Activated CD4-positive, alpha-beta memory T cell treated with anti-CD3 and anti-CD28 coated beads, Interleukin-2, amount 10 ng/mL, durations not matched to agents 7 days and 5 days (primary cell): ENCODE data around the gene MYH3. TPM values are rescaled to one million over a fixed set of nuclear protein-coding genes. Genes with fewer than 3 reads are reported as not detected.

Experiments used
- CTCF ChIA-PET: fragments of 350-600 bp; sonication (Branson Sonifier 250); formaldehyde crosslinking; loops from one replicate; lab custom pipeline; 2021; ENCODE audit warnings: antibody characterized with exemption, inconsistent platforms; lab: Charles Lee
- POLR2A ChIA-PET: fragments of 350-600 bp; sonication (Branson Sonifier 250); formaldehyde crosslinking; loops from one replicate; lab custom pipeline; 2021; ENCODE audit warnings: antibody characterized with exemption; lab: Charles Lee
- DNase-seq: peaks from one replicate; pipeline ENCODE4 v3.0.0-alpha.2; 2020
- H3K27ac Mint-ChIP-seq: one replicate; pipeline ENCODE4 v1.8.0; 2021; ENCODE audit warnings: mild to moderate bottlenecking, mixed read lengths
- H3K27me3 Mint-ChIP-seq: one replicate; pipeline ENCODE4 v1.8.0; 2021; ENCODE audit warnings: mixed read lengths
- H3K36me3 Mint-ChIP-seq: one replicate; pipeline ENCODE4 v1.8.0; 2021; ENCODE audit warnings: low read depth, mixed read lengths
- H3K4me1 Mint-ChIP-seq: one replicate; pipeline ENCODE4 v1.8.0; 2021; ENCODE audit warnings: mixed read lengths
- H3K4me3 Mint-ChIP-seq: one replicate; pipeline ENCODE4 v1.8.0; 2021; ENCODE audit warnings: mild to moderate bottlenecking, mixed read lengths
- H3K9me3 Mint-ChIP-seq: one replicate; pipeline ENCODE4 v1.8.0; 2021; ENCODE audit warnings: mixed read lengths
- total RNA-seq, 2 experiments: library from RNA; stranded (reverse); gene quantifications; one replicate each; pipeline ENCODE4 v1.2.3, GENCODE V29; 2021

The MYH3 gene
- total RNA-seq, 2 experiments from 2014 or later: 2.5 to 3.0 TPM

DNA sequence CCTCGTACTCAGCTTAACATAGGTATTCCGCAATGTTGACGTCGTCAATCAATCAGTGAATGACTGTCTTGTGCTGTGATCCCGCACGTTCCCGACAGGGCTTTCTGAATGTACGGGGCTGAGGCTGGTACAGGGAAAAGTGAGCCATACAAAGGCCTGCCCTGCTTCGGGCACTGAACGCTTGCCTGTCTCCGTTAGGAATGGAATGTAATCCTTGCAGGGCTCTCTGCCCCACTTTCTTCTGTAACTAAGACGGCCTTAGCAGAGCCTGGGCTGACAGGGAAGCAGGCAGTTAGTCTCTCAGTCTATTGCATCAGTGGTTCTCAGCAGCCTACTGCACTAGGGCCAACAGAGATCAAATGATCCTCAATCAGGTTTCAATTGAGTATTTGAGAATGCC is 16.2 kb upstream of the MYH3 start:
- Mint-ChIP-seq H3K4me1 (no peaks in the 10 kb centered on the region), H3K27me3 (no peaks in the 10 kb centered on the region), H3K27ac (no peak overlapping the region), H3K4me3 (no peak overlapping the region), H3K9me3 (no peaks in the 10 kb centered on the region), H3K36me3 (peaks cover 6% of the 10 kb centered on the region)
- no peak for DNase-seq
- CTCF ChIA-PET: no interaction called here
- POLR2A ChIA-PET: no interaction called here

- no peaks in the 10 kb centered on the region for H3K27me3 Mint-ChIP-seq
- H3K4me1 Mint-ChIP-seq: no peaks in the 10 kb centered on the region
- H3K9me3 Mint-ChIP-seq: no peaks in the 10 kb centered on the region
- CTCF ChIA-PET: no interaction called here
- H3K4me3 Mint-ChIP-seq: no peak overlapping the region
- no peaks in the 10 kb centered on the region for H3K36me3 Mint-ChIP-seq
- no peak for DNase-seq
- POLR2A ChIA-PET: no interaction called here
- no peak overlapping the region for H3K27ac Mint-ChIP-seq
Measured at GRCh38 chr17:10668775-10669174, 11.7 kb upstream of the MYH3 start.

GRCh38 chr17:10666906-10667305 is 9.8 kb upstream of the MYH3 start:
- Mint-ChIP-seq H3K4me3 (no peak overlapping the region), H3K4me1 (no peaks in the 10 kb centered on the region), H3K27ac (no peak overlapping the region), H3K9me3 (no peaks in the 10 kb centered on the region), H3K27me3 (no peaks in the 10 kb centered on the region), H3K36me3 (no peaks in the 10 kb centered on the region)
- DNase-seq: no peak
- CTCF ChIA-PET: interaction anchor here (0.7 kb wide), 1 partner anchor 45 kb away, joined by 3 read pairs; no protein-coding TSS in a partner anchor
- POLR2A ChIA-PET: no interaction called here

DNA sequence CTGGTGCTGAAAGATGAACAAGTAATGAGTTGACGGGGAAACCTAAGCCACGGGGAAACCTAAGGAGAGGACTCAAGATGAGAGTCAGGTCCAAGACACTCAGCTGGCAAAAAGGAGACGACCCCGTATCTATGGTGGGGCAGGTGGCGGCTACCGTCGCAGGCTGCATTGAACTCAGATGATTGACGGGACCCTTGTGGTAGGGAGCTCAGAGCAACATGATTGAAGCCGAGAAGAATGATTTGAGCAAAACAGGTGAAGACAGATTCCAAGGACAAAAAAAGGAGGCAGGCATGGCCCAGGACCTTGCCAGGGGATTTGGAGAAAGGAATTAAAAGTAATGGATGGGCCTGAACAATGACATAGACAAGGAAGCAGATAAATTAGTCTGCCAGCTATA is 7.5 kb upstream of the MYH3 start:
- ChIA-PET CTCF (interaction anchor here (1.2 to 2.5 kb wide), 2 partner anchors 18 to 35 kb away, joined by 3 to 6 read pairs; no protein-coding TSS in a partner anchor), POLR2A (interaction anchor here (1.6 kb wide), 1 partner anchor 10 kb away, joined by 3 read pairs; no protein-coding TSS in a partner anchor)
- H3K36me3 Mint-ChIP-seq: no peaks in the 10 kb centered on the region
- H3K27me3 Mint-ChIP-seq: no peaks in the 10 kb centered on the region
- no peak overlapping the region for H3K27ac Mint-ChIP-seq
- H3K9me3 Mint-ChIP-seq: no peaks in the 10 kb centered on the region
- no peak overlapping the region for H3K4me3 Mint-ChIP-seq
- H3K4me1 Mint-ChIP-seq: no peaks in the 10 kb centered on the region
- no peak for DNase-seq

DNA sequence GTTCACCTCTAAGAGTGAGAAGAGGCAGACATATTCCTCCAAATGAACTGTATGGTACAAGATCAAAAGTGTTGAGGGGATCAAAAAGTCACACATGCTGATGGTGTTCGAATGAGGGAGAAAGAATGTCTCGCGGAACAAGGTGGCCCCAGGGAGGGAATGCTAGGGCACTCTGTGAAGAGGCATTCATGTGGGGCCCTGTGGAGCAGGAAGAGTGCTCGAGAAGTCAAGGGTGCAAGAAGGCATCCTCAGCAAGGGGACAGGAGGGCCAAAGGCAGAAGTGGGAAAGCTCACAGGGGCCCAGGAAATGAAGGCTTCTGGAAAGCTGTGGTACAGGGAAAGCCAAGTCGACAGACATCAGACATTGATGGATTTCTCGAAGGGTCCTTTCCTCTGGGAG is 6.1 kb upstream of the MYH3 start:
- DNase-seq: no peak
- H3K9me3 Mint-ChIP-seq: no peaks in the 10 kb centered on the region
- H3K4me1 Mint-ChIP-seq: no peaks in the 10 kb centered on the region
- H3K36me3 Mint-ChIP-seq: no peaks in the 10 kb centered on the region
- H3K27ac Mint-ChIP-seq: no peak overlapping the region
- CTCF ChIA-PET: interaction anchor here (2.5 kb wide), 1 partner anchor 17 kb away, joined by 6 read pairs; no protein-coding TSS in a partner anchor
- H3K27me3 Mint-ChIP-seq: no peaks in the 10 kb centered on the region
- POLR2A ChIA-PET: interaction anchor here (1.6 kb wide), 1 partner anchor 11 kb away, joined by 3 read pairs; no protein-coding TSS in a partner anchor
- H3K4me3 Mint-ChIP-seq: no peak overlapping the region

GRCh38 chr17:10661437-10661836 is 4.3 kb upstream of the MYH3 start:
- ChIA-PET POLR2A (no interaction called here), CTCF (interaction anchor here (1.0 kb wide), 1 partner anchor 14 kb away, joined by 3 read pairs; no protein-coding TSS in a partner anchor)
- Mint-ChIP-seq H3K4me1 (no peaks in the 10 kb centered on the region), H3K4me3 (no peak overlapping the region), H3K36me3 (no peaks in the 10 kb centered on the region), H3K9me3 (no peaks in the 10 kb centered on the region), H3K27me3 (no peaks in the 10 kb centered on the region), H3K27ac (no peak overlapping the region)
- DNase-seq: no peak

DNA sequence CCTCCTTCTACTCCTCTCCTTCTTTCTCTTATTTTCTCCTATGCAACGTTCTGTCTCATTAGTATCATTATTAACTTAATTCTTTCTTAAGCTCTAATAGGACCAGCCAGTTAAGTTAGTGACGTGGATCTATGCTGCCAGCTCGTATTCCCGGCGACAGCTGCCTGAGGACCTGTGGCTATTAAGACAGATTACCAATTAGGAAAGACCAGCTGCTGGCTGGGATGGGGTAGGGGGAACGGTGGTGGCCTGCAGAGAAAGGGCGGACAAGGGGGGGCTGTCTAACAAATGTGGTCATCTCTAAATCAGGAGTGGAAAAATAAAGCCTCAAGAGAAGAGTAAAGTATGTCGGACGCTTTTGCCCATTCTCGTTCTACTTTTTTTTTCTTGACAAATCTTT is 770 bp upstream of the MYH3 start:
- ChIA-PET POLR2A (no interaction called here), CTCF (no interaction called here)
- Mint-ChIP-seq H3K36me3 (no peaks in the 10 kb centered on the region), H3K27me3 (no peaks in the 10 kb centered on the region), H3K9me3 (no peaks in the 10 kb centered on the region), H3K27ac (no peak overlapping the region), H3K4me3 (no peak overlapping the region), H3K4me1 (peaks cover 6% of the 10 kb centered on the region)
- DNase-seq: no peak

GRCh38 chr17:10653987-10654386 is 3.1 kb downstream of the MYH3 start:
- Mint-ChIP-seq H3K4me3 (no peak overlapping the region), H3K27ac (no peak overlapping the region), H3K4me1 (peaks cover 8% of the 10 kb centered on the region), H3K9me3 (no peaks in the 10 kb centered on the region), H3K27me3 (no peaks in the 10 kb centered on the region), H3K36me3 (no peaks in the 10 kb centered on the region)
- CTCF ChIA-PET: interaction anchor here (0.6 kb wide), 1 partner anchor 23 kb away, joined by 3 read pairs; no protein-coding TSS in a partner anchor
- DNase-seq: no peak
- POLR2A ChIA-PET: interaction anchor here (1.1 kb wide), 1 partner anchor 44 kb away, joined by 3 read pairs; the partner anchor contains the start of genes ADPRM and SCO1

DNA sequence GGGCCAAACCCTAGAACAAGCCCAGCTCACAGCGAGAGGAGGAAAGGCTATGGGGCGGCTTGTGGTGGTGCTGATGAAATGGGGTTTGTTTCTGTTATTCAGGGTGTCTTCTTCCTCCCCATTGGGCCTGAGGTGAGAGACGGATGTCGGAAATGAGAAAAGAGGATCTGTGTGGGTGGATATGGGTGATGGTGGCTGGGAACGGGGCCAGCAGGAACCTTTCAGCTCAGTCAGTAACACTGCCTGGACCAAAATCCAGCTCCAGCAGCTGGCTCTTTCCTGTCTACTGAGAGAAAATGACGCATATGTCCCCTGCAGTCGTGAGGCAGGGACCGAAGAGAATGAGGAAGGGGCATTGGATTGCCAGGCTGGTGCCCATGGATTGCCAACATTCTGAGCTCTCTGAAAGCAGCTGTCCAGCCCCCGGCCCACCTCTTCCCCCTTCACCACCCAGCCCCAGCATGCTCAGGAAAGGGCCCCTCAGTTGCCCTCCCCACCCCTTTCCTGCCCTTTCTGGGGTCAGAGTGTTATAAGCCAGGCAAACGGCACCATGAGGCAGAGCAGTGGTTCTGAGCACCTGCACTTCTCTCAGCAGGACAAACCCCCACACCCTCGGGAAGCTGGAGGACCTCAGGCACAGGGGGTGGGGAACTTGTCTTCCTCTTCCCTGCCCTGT is 4.0 kb downstream of the MYH3 start:
- DNase-seq: no peak
- CTCF ChIA-PET: interaction anchor here (1.2 kb wide), 1 partner anchor 46 kb away, joined by 3 read pairs; no protein-coding TSS in a partner anchor
- H3K9me3 Mint-ChIP-seq: no peaks in the 10 kb centered on the region
- POLR2A ChIA-PET: interaction anchor here (1.1 kb wide), 1 partner anchor 44 kb away, joined by 3 read pairs; the partner anchor contains the start of genes ADPRM and SCO1
- peaks cover 8% of the 10 kb centered on the region for H3K4me1 Mint-ChIP-seq
- no peak overlapping the region for H3K4me3 Mint-ChIP-seq
- no peaks in the 10 kb centered on the region for H3K27me3 Mint-ChIP-seq
- no peak overlapping the region for H3K27ac Mint-ChIP-seq
- H3K36me3 Mint-ChIP-seq: no peaks in the 10 kb centered on the region

GRCh38 chr17:10651927-10652326 is 5.2 kb downstream of the MYH3 start:
- no peak overlapping the region for H3K27ac Mint-ChIP-seq
- ChIA-PET POLR2A (no interaction called here), CTCF (no interaction called here)
- peaks cover 8% of the 10 kb centered on the region for H3K4me1 Mint-ChIP-seq
- DNase-seq: no peak
- no peaks in the 10 kb centered on the region for H3K27me3 Mint-ChIP-seq
- H3K9me3 Mint-ChIP-seq: no peaks in the 10 kb centered on the region
- H3K36me3 Mint-ChIP-seq: no peaks in the 10 kb centered on the region
- no peak overlapping the region for H3K4me3 Mint-ChIP-seq

DNA sequence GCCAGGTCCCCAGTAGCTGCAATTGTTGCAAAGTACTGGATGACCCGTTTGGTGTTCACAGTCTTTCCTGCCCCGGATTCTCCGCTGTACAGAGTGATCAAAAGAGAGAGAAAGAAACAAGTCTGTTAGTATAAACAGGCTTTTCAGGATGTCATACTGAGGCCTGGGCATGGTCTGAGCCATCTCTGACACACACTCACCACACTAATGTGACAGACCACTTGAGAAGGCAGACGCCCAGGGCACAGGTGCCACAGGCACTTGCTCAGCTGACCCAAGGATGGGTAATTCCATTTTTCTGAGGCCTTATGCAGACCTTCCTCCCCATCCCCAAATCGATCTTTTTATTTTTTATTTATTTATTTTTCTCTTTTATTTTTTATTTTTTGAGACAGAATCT is 7.5 kb downstream of the MYH3 start:
- H3K27ac Mint-ChIP-seq: no peak overlapping the region
- peaks cover 8% of the 10 kb centered on the region for H3K4me1 Mint-ChIP-seq
- ChIA-PET CTCF (no interaction called here), POLR2A (no interaction called here)
- DNase-seq: no peak
- H3K9me3 Mint-ChIP-seq: no peaks in the 10 kb centered on the region
- no peaks in the 10 kb centered on the region for H3K36me3 Mint-ChIP-seq
- H3K4me3 Mint-ChIP-seq: no peak overlapping the region
- no peaks in the 10 kb centered on the region for H3K27me3 Mint-ChIP-seq

GRCh38 chr17:10648956-10649355 is 8.2 kb downstream of the MYH3 start:
- POLR2A ChIA-PET: no interaction called here
- H3K27me3 Mint-ChIP-seq: no peaks in the 10 kb centered on the region
- CTCF ChIA-PET: no interaction called here
- H3K4me1 Mint-ChIP-seq: peaks cover 8% of the 10 kb centered on the region
- no peak overlapping the region for H3K4me3 Mint-ChIP-seq
- no peaks in the 10 kb centered on the region for H3K9me3 Mint-ChIP-seq
- no peaks in the 10 kb centered on the region for H3K36me3 Mint-ChIP-seq
- no peak for DNase-seq
- no peak overlapping the region for H3K27ac Mint-ChIP-seq

DNA sequence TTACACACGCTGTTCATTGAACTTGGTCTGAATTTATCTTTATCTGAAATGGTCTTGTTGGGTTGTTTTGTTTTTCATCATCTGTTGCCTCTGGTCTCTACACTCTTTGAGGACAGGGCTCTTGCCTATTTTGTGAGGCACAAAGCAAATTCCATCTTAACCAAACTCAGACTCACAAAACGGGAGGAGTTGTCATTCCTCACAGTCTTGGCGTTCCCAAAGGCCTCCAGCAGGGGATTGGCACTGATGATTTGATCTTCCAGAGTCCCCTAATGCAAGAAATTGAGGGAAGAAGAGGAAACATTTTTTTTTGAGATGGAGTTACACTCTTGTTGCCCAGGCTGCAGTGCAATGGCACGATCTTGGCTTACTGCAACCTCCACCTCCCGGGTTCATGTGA is 8.7 kb downstream of the MYH3 start:
- Mint-ChIP-seq H3K4me1 (peaks cover 5% of the 10 kb centered on the region), H3K36me3 (no peaks in the 10 kb centered on the region), H3K27ac (no peak overlapping the region), H3K4me3 (no peak overlapping the region), H3K27me3 (no peaks in the 10 kb centered on the region), H3K9me3 (no peaks in the 10 kb centered on the region)
- POLR2A ChIA-PET: no interaction called here
- no peak for DNase-seq
- CTCF ChIA-PET: interaction anchor here (4.6 kb wide), 1 partner anchor 19 kb away, joined by 41 read pairs; no protein-coding TSS in a partner anchor
